IMR-90 (cell line): Measurements from ENCODE around the gene MNT. TPM values are rescaled to one million over a fixed set of nuclear protein-coding genes. Genes with fewer than 3 reads are reported as not detected.
"Not testable (repeated sequence)": the region's sequence is repeated elsewhere in the genome, so short reads cannot be mapped to it uniquely, and the experiment has no call there.

ENCODE experiments used
- ATAC-seq: fragments of 200-7000 bp; cut with Tn5 transposase; 2 replicates; pipeline ENCODE4 v1.9.1; 2020; ENCODE audit warnings: low read depth, mild to moderate bottlenecking, moderate library complexity
- BruUV-seq: library from RNA; stranded (reverse); fragments of 400-500 nt; replicated peaks from 2 replicates; lab custom pipeline; 2021; lab: Mats Ljungman, UMichigan
- CTCF ChIA-PET: fragments of 300-600 bp; formaldehyde crosslinking; extraction: SDS; loops from one replicate; lab custom pipeline; 2021; ENCODE audit warnings: antibody characterized with exemption; lab: Yijun Ruan, JAX
- POLR2A ChIA-PET: fragments of 300-600 bp; sonication (Branson Sonifier 250); formaldehyde crosslinking; loops from one replicate; lab custom pipeline; 2022; ENCODE audit warnings: antibody characterized with exemption; ENCODE audit not compliant: unreplicated experiment; lab: Charles Lee
- DNase-seq: peaks from one replicate; pipeline ENCODE4 v3.0.0; 2013
- H2AFZ ChIP-seq: replicated peaks from 2 replicates; pipeline ENCODE3; 2013; ENCODE audit warnings: low read length, mild to moderate bottlenecking; ENCODE audit not compliant: poor library complexity
- H2AK5ac ChIP-seq: 2 replicates; pipeline ENCODE4 v1.6.1; 2013; ENCODE audit warnings: low read depth, low read length, inconsistent platforms
- H2AK9ac ChIP-seq: replicated peaks from 2 replicates; pipeline ENCODE3; 2013; ENCODE audit warnings: mild to moderate bottlenecking, low read depth, low read length, moderate library complexity; ENCODE audit not compliant: poor library complexity
- H2BK120ac ChIP-seq: 2 replicates; pipeline ENCODE4 v1.6.1; 2013; ENCODE audit warnings: low read depth, low read length, inconsistent platforms
- H2BK15ac ChIP-seq: 3 replicates; pipeline ENCODE4 v1.6.1; 2013; ENCODE audit warnings: low read depth, low read length, inconsistent platforms
- H2BK20ac ChIP-seq: 2 replicates; pipeline ENCODE4 v1.6.1; 2013; ENCODE audit warnings: low read depth, mild to moderate bottlenecking, inconsistent platforms, low read length, moderate library complexity
- H2BK5ac ChIP-seq: 2 replicates; pipeline ENCODE4 v1.6.1; 2013; ENCODE audit warnings: mild to moderate bottlenecking, low read depth, low read length, inconsistent platforms; ENCODE audit not compliant: poor library complexity, severe bottlenecking
- H3K14ac ChIP-seq: replicated peaks from 2 replicates; pipeline ENCODE4 v1.6.1; 2013; ENCODE audit warnings: low read depth, low read length, inconsistent platforms
- H3K18ac ChIP-seq: 2 replicates; pipeline ENCODE4 v1.6.1; 2013; ENCODE audit warnings: low read depth, low read length, control low read depth
- H3K23ac ChIP-seq: 2 replicates; pipeline ENCODE4 v1.6.1; 2013; ENCODE audit warnings: low read depth, low read length, inconsistent platforms
- H3K27ac ChIP-seq: 2 replicates; pipeline ENCODE4 v1.5.1; 2013; ENCODE audit warnings: mild to moderate bottlenecking, control low read depth, low read length; ENCODE audit not compliant: insufficient read depth
- H3K27me3 ChIP-seq: 2 replicates; pipeline ENCODE4 v1.6.1; 2013; ENCODE audit warnings: low read length; ENCODE audit not compliant: control insufficient read depth, insufficient read depth
- H3K36me3 ChIP-seq: 2 replicates; pipeline ENCODE4 v1.6.1; 2013; ENCODE audit warnings: low read length, mixed read lengths; ENCODE audit not compliant: control insufficient read depth, insufficient read depth
- H3K4ac ChIP-seq: 2 replicates; pipeline ENCODE4 v1.6.1; 2013; ENCODE audit warnings: low read depth, low read length, inconsistent platforms
- H3K4me1 ChIP-seq: 2 replicates; pipeline ENCODE4 v1.6.1; 2013; ENCODE audit warnings: low read length, mixed read lengths; ENCODE audit not compliant: control insufficient read depth, insufficient read depth
- H3K4me2 ChIP-seq: 2 replicates; pipeline ENCODE4 v1.6.1; 2013; ENCODE audit warnings: low read depth, mild to moderate bottlenecking, control low read depth, low read length, moderate library complexity
- H3K4me3 ChIP-seq: 2 replicates; pipeline ENCODE4 v1.5.1; 2013; ENCODE audit warnings: low read depth, mild to moderate bottlenecking, control low read depth, low read length, moderate library complexity; ENCODE audit not compliant: insufficient read depth
- H3K56ac ChIP-seq: 2 replicates; pipeline ENCODE4 v1.6.1; 2013; ENCODE audit warnings: low read length, inconsistent platforms; ENCODE audit not compliant: insufficient read depth; ENCODE audit errors: extremely low read depth
- H3K79me1 ChIP-seq, 2 experiments: 2 replicates each; pipeline ENCODE4 v1.6.1; 2013; ENCODE audit warnings: low read length in 2 of 2, inconsistent platforms in 1 of 2, low read depth in 1 of 2
- H3K9ac ChIP-seq: 2 replicates; pipeline ENCODE4 v1.6.1; 2013; ENCODE audit warnings: low read depth, low read length, control low read depth
- H3K9me1 ChIP-seq: 2 replicates; pipeline ENCODE4 v1.6.1; 2013; ENCODE audit warnings: low read length, inconsistent platforms; ENCODE audit not compliant: insufficient read depth
- H3K9me3 ChIP-seq: 2 replicates; pipeline ENCODE4 v1.6.1; 2013; ENCODE audit warnings: low read length; ENCODE audit not compliant: control insufficient read depth, insufficient read depth
- H4K20me1 ChIP-seq: 2 replicates; pipeline ENCODE4 v1.6.1; 2013; ENCODE audit warnings: low read length, inconsistent platforms; ENCODE audit not compliant: insufficient read depth
- H4K5ac ChIP-seq: 2 replicates; pipeline ENCODE4 v1.6.1; 2013; ENCODE audit warnings: mild to moderate bottlenecking, low read depth, low read length, control low read depth
- H4K8ac ChIP-seq, 2 experiments: 2 replicates each; pipeline ENCODE4 v1.6.1; 2013; ENCODE audit warnings: low read depth in 2 of 2, low read length in 2 of 2, control low read depth in 1 of 2, inconsistent platforms in 1 of 2
- H4K91ac ChIP-seq: 2 replicates; pipeline ENCODE4 v1.6.1; 2013; ENCODE audit warnings: low read depth, low read length, inconsistent platforms; ENCODE audit not compliant: insufficient read depth
- CEBPB ChIP-seq: IDR thresholded peaks from 2 replicates; pipeline ENCODE4 v1.6.1; 2012; ENCODE audit warnings: low read depth, low read length, improper control_type of control experiment
- WGBS, 2 experiments: methylation state at CpG; one replicate each; pipeline versions ENCODE4 v1.1.5 to v1.1.7; 2013; ENCODE audit warnings: missing lambda C conversion rate in 2 of 2; ENCODE audit not compliant: insufficient read length in 1 of 2; ENCODE audit errors: extremely low coverage in 2 of 2; 5-methylcytosine and 5-hydroxymethylcytosine counted together
- dilution Hi-C: fragments of 300-500 bp; cut with HindIII; formaldehyde crosslinking; loops from one replicate; pipeline ENCODE4 v1.14.3; 2018; ENCODE audit warnings: low sequenced_read_pairs; ENCODE audit not compliant: unreplicated experiment
- in situ Hi-C: fragments of 300-500 bp; cut with MboI; formaldehyde crosslinking; loops from 3 replicates; pipeline ENCODE4 v1.14.3; 2019; ENCODE audit warnings: low sequenced_read_pairs, inconsistent platforms, mixed read lengths
- intact Hi-C: fragments of 100-400 bp; cut with micrococcal nuclease; formaldehyde crosslinking; loops from 2 replicates; pipeline ENCODE4 v1.10.0; 2022
- polyA plus RNA-seq, 3 experiments: library from polyadenylated mRNA; depleted of rRNA; stranded (reverse); fragments of >200 nt; gene quantifications; 2 replicates each; pipeline ENCODE4 v1.2.3, GENCODE V29; 2012; ENCODE audit warnings: low replicate concordance in 1 of 3
- total RNA-seq: library from RNA; depleted of rRNA; stranded (reverse); fragments of >200 nt; gene quantifications from 2 replicates; pipeline ENCODE4 v1.2.3, GENCODE V29; 2012

The MNT gene
- total and polyA plus RNA-seq, 2 of the 4 experiments (the other 2 are of a cell fraction): 1.4 to 8.3 TPM

DNA sequence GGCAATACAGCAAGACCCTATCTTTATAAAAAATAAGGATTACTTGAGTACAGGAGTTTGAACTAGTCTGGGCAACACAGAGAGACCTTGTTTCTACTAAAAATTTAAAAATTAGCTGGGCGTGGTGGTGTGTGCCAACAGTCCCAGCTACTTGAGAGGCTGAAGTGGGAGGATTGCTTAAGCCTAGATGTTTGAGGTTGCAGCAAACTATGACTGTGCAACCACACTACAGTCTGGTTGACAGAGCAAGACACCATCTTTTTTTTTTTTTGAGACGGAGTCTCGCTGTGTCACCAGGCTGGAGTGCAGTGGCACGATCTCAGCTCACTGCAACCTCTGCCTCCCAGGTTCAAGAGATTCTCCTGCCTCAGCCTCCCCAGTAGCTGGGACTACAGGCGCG is 39.1 kb upstream of the MNT start:
- 83% methylated on average over 1 of the region's 6 CpGs; no CpG with 5 or more reads in 1 of the 2 experiments for WGBS, 2 experiments
- H3K4ac ChIP-seq, POLR2A ChIA-PET, H3K14ac ChIP-seq, H3K23ac ChIP-seq, H3K4me2 ChIP-seq, H3K56ac ChIP-seq, H3K4me3 ChIP-seq, H3K27ac ChIP-seq, H4K5ac ChIP-seq, H3K4me1 ChIP-seq, H3K9me1 ChIP-seq, H2BK120ac ChIP-seq, intact Hi-C loops, H2AK9ac ChIP-seq, ATAC-seq, H2BK5ac ChIP-seq, H2AFZ ChIP-seq, H2AK5ac ChIP-seq, H3K9me3 ChIP-seq, H4K20me1 ChIP-seq, H3K18ac ChIP-seq, BruUV-seq, H4K91ac ChIP-seq, H3K9ac ChIP-seq, H2BK20ac ChIP-seq, H2BK15ac ChIP-seq, in situ Hi-C loops, H3K27me3 ChIP-seq, dilution Hi-C loops, CTCF ChIA-PET: not testable (repeated sequence)
- peaks cover 14% of the 10 kb centered on the region for H3K36me3 ChIP-seq
- DNase-seq: peak; percentile 65
- peak; percentile 79 for TF ChIP-seq CEBPB
- H3K79me1 ChIP-seq: peaks cover 0 to 10% of the 10 kb centered on the region in 2 experiments; a peak in 2 of 4 replicates
- H4K8ac ChIP-seq: peak overlapping the region in 1 of 2 experiments; percentile 60; a peak in 1 of 4 replicates
